GM23338 (cell line): ENCODE results near the gene EXOC6.

Source experiments
- CREB1 ChIP-seq: fragments of 250-450 bp; sonication (Bioruptor Pico); IDR thresholded peaks from 2 replicates; pipeline ENCODE4 v1.5.0; 2020; ENCODE audit warnings: low read depth, mild to moderate bottlenecking, moderate library complexity
- CTCF ChIP-seq, 2 experiments: fragments of 200-600 bp in 1 of 2; sonication (generic) in 1 of 2; conservative IDR thresholded peaks; 2 replicates each; pipeline versions ENCODE4 v1.5.1 to v1.6.1; 2016 to 2017; ENCODE audit warnings: antibody characterized with exemption in 2 of 2, low read depth in 2 of 2, mild to moderate bottlenecking in 2 of 2, moderate library complexity in 1 of 2
- ETS1 ChIP-seq: IDR thresholded peaks from 2 replicates; pipeline ENCODE4 v1.6.1; 2016; ENCODE audit warnings: antibody characterized with exemption
- EZH2 ChIP-seq: fragments of 200-600 bp; sonication (generic); IDR thresholded peaks from one replicate; pipeline ENCODE4 v1.8.0; 2017; ENCODE audit warnings: antibody characterized with exemption, mild to moderate bottlenecking, low read depth; ENCODE audit not compliant: unreplicated experiment
- EZH2phosphoT487 ChIP-seq: fragments of 200-600 bp; sonication (generic); IDR thresholded peaks from one replicate; pipeline ENCODE4 v1.8.1; 2018; ENCODE audit warnings: antibody characterized with exemption; ENCODE audit not compliant: unreplicated experiment
- JUNB ChIP-seq: IDR thresholded peaks from one replicate; pipeline ENCODE4 v1.6.1; 2016; ENCODE audit warnings: antibody characterized with exemption; ENCODE audit not compliant: unreplicated experiment
- NANOG ChIP-seq: IDR thresholded peaks from 2 replicates; pipeline ENCODE4 v1.6.1; 2016; ENCODE audit warnings: antibody characterized with exemption, borderline replicate concordance
- POLR2AphosphoS5 ChIP-seq: IDR thresholded peaks from 2 replicates; pipeline ENCODE4 v1.6.1; 2016; ENCODE audit warnings: antibody characterized with exemption, low read depth
- REST ChIP-seq: IDR thresholded peaks from one replicate; pipeline ENCODE4 v1.6.1; 2018; ENCODE audit warnings: antibody characterized with exemption; ENCODE audit not compliant: unreplicated experiment
- STAT1 ChIP-seq: IDR thresholded peaks from one replicate; pipeline ENCODE4 v1.6.1; 2016; ENCODE audit warnings: antibody characterized with exemption; ENCODE audit not compliant: unreplicated experiment
- ZNF114 ChIP-seq: fragments of 250-450 bp; sonication (Bioruptor Pico); IDR thresholded peaks from 2 replicates; pipeline ENCODE4 v1.5.0; 2020; ENCODE audit warnings: mild to moderate bottlenecking, moderate library complexity
- ZNF462 ChIP-seq: fragments of 250-450 bp; sonication (Bioruptor Pico); IDR thresholded peaks from 2 replicates; pipeline ENCODE4 v1.5.0; 2020; ENCODE audit warnings: mild to moderate bottlenecking, moderate library complexity

- TF ChIP-seq CTCF (conservative IDR thresholded peaks at IDR 0.05; ENCODE audit: low read depth in 2 of 2) (peak; percentile 72 to 92), EZH2 (no peak), REST (no peak), EZH2phosphoT487 (no peak), POLR2AphosphoS5 (no peak), NANOG (no peak; the same call in 1 of the 2 replicates), JUNB (no peak), ZNF114 (no peak), CREB1 (no peak), STAT1 (no peak), ETS1 (no peak), ZNF462 (CRISPR knock-in tag) (0 out of 2 replicates have a peak, but pooled peaks have one; percentile 24)
Measured at GRCh38 chr10:93039721-93040120, 191.4 kb downstream of the EXOC6 start.
